ENCODE measurements around the gene FOXF1.
A peak's percentile ranks its signal among the peaks of the same experiment; 100 is the strongest.

Gene FOXF1

GRCh38 chr16:86519007-86519648, 8.8 kb downstream of the FOXF1 start:
- no peak for DNase-seq

DNA sequence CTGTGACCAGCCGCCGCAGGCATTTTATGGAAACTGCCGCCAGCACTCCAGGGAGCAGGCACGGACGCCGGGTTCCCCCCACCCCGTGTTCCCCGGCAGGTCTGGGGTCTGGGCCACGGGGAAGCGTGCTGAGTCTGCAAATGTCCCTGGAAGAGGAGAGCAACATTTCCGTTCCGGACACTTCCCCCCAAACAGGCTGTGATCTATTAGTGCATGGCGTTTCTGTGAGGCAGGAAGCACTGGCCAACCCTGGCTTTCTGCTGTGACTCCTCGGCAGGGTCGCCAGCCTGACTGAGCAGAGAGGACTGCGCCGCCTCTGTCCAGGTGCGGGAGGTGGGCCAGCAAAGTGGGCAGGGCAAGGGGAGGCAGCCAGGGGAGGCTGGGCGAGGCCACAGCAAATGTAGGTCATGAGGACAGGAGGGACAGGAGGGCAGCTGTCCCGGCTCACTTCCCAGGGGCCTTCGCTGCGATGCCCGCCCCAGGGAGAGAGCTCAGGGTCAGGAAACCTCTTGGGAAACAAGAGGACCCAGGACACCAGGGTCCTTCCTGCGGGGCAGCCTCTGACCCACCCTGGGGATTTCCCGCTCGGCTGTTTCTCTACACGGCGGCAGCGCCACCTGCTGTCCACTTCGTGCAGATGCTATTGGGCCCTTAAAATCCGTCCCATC, 9.5 kb downstream of the FOXF1 start:
- peak; percentile 53 for DNase-seq

DNA sequence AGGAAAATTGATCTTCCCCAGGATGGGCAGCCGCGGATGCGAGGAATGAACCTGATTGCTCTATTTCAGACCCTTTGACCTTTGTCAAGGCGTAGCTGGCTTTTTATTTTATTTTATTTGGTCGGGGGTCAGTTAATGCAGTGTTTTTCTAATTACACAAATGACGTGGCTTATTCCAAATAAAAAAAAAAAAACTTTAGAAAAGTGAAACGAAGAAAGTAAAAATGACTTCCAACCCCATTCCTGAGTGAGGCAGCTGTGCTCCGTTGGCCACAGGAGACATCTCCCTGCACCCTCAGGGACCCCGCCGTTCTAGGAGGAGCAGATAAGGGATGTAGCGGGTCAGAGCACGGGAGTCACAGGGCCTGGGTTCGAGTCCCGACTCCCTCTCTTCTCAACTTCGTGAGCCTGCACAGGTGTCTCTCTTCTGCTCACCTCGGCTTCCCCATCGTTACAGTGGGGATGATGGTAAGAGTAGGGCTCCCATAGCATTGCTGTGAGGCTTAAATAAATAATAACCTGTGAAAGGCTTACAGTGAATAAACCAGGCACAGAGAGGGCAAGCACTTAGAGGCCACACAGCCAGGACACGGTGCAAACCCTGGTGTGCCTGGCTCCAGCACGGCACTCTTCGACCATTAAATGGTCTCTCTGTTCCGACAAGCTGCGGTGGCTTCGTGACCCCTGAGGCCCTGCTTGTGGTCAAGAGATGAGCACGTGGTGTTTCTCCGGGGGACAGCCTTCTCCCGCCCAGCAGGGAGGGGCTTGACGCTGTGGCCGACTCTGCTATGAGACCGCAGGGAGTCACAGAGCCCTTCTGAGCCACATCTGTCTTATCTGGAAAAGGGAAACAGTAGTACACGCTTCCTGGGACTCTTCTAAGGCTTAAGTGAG, 10.2 kb downstream of the FOXF1 start:
- DNase-seq: no peak

- DNase-seq: no peak
Observed at GRCh38 chr16:86521236-86522197, 11.2 kb downstream of the FOXF1 start.

DNA sequence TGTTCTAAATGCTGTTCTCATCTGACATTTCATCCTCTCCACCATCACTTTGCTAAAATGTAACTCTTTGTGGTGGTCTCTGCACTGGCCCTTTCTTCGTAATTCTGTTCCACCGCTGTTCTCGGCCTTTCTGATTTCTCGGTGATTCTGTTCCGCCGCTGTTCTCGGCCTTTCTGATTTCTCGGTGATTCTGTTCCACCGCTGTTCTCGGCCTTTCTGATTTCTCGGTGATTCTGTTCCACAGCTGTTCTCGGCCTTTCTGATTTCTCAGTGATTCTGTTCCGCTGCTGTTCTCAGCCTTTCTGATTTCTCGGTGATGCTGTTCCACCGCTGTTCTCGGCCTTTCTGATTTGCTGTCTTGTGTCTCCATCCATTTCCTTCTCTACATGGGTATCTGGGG, 12.3 kb downstream of the FOXF1 start:
- no peak for DNase-seq

DNA sequence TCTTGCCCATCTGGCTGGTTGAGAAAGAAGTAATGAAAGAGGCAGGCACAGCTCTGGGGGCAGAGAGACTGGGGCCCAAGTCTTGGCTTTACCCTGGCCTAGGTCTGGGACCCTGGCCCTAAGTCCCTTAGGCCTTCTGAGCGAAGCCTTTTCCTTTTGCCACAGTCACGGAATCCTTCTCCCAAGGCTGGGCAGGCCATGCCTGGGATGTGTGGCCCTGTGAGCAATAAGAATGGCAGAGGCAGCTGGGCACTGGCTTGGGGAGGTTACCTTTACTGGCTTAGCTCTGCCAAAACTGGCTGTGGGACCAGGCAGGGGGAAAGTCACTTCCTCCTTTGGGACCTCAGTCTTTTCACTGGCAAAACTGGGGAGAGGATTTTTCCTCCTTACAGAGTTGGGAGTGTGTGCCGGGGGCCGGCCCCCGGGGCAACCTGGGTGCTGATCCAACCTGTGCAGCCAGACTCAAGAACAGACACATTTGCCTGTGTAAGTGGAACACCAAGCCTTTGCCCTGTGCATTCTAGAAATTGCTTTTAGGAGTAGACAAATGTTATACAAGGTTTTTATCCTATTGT, 12.9 kb downstream of the FOXF1 start:
- DNase-seq: no peak

DNA sequence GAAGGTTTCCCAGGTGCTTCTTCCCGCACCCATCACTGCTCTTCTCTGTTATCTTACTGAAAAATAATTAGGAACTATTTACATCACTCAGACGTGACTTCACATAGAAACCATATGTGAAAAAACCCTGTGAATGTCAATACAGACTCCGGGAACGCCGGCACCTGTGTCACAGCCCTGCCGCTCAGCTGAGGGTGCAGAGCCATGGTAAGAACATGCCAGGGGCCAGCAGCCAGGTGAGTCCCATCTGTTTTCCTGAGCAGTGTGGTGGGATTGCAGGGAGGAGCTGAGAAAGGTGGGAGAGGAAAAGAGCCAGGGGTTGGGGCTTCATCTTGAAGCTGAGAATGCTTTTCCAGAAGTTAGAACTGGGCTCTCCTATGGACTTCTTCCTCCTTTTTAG, 13.7 kb downstream of the FOXF1 start:
- no peak for DNase-seq

- DNase-seq: no peak
Observed at GRCh38 chr16:86525696-86526095, 15.4 kb downstream of the FOXF1 start.

- no peak for DNase-seq
Observed at GRCh38 chr16:86527366-86527765, 17.0 kb downstream of the FOXF1 start.

DNA sequence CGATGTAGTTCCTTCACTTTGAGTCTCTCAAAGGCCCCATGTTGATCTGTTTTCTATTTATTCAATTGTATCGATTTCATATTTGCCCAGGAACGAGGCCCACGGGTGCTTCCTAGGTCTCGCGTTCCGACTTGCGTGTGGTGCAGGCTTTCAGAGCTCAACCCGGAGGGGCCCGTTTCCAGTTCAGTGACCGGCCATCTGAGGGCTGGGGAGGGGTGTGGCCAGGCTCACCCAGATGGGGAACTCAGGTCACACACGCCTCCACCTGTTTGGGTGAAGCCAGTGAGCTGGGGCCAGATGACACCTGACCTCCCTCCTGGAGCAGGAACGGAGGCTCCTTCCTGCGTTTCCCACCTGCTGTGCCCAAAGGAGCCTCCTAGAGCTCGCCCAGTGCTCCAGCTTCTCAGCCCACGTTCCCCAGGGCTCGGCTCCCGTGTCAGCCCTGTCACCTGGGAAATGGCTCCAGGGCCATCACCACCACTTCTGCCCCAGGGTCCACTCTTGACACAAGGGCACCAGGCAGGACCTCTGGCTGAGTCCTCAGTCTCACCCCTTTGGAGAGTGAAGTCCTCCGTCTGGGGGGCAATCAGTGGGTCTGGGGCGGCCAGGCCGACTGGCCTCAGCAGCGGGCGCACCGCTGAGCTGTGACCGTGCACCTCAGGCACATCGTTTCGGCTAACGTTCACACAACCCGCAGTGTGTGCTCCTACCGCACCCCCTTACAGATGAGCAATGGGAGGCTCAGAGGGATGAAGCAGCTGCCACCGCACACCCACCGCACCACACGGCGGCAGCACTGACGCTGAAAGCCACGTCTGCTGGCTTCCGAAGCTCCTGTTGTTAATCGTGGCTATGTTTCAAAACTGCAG, 18.0 kb downstream of the FOXF1 start:
- DNase-seq: no peak

DNA sequence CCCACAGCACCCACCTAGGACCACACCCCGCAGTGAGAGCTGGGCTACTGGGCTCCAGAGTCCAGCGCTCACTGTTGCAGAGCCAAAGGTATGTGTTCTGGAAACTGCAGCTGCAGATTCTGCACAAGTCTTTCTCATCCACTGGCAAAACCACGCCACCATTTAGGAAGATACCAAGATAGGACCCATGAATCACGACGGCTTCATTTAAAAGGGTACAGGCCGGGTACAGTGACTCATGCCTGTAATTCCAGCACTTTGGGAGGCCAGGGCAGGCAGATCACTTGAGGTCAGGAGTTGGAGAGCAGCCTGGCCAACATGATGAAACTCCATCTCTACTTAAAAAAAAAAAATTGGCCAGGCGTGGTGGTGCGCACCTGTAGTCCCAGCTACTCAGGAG, 18.8 kb downstream of the FOXF1 start:
- no peak for DNase-seq

DNA sequence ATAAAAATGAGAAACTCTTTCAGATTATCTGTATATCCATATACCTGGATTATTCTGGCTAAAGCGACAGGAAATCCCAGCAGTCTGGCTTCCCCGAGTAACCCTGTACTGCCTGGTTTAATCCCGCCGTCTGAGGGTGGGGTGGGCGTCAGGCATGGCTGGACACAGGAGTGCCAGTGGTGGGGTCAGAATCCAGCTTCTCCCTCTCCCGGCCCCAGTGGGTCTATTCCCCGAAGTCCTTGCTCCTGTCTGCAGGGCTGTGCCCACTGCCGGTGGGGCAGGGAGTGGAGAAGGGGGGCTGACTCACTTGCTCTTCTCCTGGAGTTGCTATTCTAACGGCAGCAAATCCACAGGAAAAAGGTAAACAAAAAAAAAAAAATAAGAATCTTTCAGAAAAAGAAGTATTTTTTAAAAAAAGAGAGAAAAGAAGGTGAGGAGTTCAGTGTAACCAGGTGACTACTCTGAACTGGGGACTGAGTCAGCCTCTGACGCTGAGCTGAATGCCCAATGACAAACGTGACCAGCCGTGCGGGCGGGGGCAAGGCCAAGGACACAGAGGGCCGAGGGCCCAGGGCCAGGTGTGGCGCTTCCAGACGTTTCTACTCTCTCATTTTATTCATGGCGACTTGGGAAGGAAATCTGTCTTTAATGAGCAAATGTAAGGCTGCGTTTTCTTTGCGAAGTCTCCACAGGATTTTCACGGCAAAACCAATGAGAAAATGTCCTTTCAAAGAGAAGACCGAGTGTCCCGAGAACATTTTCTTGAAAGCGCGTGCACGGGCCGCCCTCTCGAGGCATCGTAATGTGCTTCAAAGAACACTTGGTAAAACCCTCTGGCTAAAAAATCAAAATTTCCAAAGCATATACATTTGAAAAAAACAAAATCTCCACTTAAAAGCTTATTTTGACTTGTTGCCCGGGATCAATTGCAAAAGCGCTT, 20.2 kb downstream of the FOXF1 start:
- no peak for DNase-seq

DNA sequence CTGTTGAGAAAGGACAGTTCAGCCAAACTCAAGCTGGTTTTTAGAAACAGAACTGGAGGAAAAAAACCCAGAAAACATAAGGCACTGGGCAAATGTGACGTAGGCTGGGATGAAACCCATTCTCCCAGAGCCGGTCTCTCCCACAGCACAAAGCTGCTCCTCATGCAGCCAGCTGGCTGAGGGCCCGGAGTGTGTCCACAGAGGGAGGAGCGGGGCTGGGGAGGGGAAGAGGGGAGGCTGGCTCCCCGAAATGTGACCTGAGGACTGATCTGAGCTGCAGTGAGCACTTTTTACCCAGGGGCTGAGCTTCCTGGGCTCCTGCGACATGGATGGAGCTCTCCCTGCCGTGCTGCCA, 20.8 kb downstream of the FOXF1 start:
- no peak for DNase-seq

GRCh38 chr16:86531641-86532525, 21.6 kb downstream of the FOXF1 start:
- no peak for DNase-seq

GRCh38 chr16:86532526-86532815, 22.1 kb downstream of the FOXF1 start:
- no peak for DNase-seq

- DNase-seq: no peak
Observed at GRCh38 chr16:86533076-86533475, 22.7 kb downstream of the FOXF1 start.

DNA sequence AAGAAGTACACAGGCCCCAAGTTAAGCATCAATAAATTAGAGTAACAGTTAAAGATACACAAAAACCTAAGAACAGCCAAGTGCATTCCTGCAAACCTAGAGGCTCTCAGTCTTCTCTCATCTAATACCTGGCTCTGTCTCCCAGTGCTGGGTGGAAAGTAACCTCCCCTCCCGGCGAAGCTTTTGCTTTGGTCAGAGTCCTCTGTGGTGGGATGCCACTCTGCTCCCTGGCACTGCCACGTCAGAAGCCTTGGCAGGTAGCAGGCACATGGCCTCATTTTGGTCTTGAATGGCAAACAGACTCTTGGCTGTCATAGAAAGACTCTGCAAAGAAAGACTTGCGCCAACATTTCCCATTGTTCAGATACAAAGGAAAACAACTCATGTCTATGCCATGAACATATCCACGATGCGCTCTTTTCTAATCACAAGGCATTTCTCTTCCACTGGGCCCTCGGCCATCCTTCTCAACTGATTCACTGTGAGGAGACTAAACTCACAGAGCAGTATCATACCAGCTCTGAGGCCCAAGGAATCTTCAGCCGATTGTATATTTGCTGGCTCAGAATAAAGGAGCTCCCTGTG, 23.5 kb downstream of the FOXF1 start:
- no peak for DNase-seq

- no peak for DNase-seq
Observed at GRCh38 chr16:86534779-86535615, 24.7 kb downstream of the FOXF1 start.

Data from kidney glomerular epithelial cell (primary cell).